Measurements from ENCODE around the gene GALNT14. TPM values are rescaled to one million over a fixed set of nuclear protein-coding genes. Genes with fewer than 3 reads are reported as not detected.

Gene GALNT14, protein sequence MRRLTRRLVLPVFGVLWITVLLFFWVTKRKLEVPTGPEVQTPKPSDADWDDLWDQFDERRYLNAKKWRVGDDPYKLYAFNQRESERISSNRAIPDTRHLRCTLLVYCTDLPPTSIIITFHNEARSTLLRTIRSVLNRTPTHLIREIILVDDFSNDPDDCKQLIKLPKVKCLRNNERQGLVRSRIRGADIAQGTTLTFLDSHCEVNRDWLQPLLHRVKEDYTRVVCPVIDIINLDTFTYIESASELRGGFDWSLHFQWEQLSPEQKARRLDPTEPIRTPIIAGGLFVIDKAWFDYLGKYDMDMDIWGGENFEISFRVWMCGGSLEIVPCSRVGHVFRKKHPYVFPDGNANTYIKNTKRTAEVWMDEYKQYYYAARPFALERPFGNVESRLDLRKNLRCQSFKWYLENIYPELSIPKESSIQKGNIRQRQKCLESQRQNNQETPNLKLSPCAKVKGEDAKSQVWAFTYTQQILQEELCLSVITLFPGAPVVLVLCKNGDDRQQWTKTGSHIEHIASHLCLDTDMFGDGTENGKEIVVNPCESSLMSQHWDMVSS
- total RNA-seq: 12.8 and 28.2 TPM in 2 replicates

GRCh38 chr2:31138037-31138962 lies at the start of gene GALNT14:
Gene GALNT14, minus strand, starts transcription at chr2:31138440. Its CDS starts 354 bp downstream, at chr2:31138086.

Other genes starting within 250 kb of the GALNT14 start
- 2.2 and 6.8 TPM in 2 replicates for gene CAPN14, start 79.1 kb upstream of the GALNT14 start, total RNA-seq
- gene EHD3, start 95.7 kb upstream of the GALNT14 start, total RNA-seq: 2.7 and 3.6 TPM in 2 replicates

Measured in tracheal epithelial cell (primary cell).